NCI-H1436 (cell line): Measurements from ENCODE around the gene DHRS3.

Source experiments
- DNase-seq: peaks from one replicate; lab custom pipeline; 2025; lab: John Stamatoyannopoulos, UW

DHRS3 gene

DNA sequence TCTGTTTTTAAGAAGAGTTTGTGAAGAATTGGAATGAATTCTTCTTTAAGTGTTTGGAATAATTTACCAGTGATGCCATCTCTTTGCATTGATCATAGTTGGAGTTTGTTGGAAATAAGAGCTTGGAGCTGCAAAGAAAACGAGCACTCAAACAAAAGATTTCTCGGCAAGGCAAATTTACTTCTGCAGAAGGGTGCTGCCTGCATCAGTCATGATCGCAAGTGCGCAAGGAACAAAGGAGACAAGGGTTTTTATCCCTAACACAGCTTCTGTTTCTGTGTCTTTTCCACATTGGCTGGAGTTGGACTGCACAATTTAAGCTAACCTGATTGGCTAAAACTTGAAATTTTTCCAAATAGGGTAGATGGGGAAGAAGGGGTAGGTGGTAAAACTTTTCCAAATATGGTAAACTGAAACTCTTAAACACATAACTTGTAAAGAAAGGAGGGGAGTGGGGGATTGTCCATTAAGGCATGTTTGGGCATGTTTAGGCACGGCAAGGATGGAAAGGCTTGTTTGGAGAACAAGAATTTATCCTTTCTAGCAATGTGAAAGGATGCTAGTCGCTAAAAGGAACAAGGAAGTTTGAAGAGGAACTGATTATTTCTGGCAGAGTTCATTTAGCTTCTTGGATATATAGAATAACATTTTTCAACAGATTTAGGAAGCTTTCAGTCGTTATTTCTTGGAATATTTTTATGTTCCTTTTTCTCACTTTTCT is 22.4 kb upstream of the DHRS3 start:
- DNase-seq, result no peak

GRCh38 chr1:12637693-12638092 is 19.7 kb upstream of the DHRS3 start:
- no peak for DNase-seq

DNA sequence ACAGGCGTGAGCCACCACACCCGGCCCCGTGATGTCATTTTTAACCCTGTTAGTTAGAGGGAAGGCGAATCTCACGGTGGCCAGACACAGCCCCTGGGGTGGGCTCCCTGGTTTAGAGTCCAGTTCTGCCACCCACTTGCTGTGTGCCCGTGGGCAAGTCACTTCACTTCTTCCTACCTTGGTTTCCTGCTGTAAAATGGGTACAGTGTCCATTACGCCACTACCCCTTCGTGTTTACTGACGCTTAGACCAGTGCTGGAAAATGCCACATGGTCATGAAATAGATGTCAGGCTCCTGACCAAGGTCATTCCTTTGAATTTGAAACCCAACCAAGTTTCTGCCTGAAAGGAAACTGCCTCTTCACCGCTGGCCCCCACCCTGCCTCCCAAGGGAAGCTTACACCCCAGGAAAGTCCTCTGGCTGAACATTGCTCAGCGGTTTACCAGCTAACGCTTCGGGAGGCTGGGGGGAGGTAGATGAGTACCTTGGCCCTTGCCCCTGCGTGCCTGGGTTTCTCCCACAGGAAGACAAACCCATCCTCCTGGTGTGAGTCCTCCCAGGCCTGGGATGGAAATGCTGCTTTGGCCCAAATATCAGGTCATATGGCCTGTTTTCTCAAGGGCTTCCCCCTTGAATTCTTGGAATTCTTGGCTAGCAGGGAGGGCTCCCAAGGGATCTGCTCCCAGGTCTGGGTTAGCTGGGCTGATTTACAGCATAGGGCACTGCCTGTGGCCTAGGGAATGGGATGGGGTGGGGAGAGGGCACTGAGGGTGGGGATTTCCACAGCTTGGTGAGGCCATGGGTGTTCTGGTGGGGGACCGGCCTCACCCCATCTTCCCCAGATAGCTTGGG is 18.3 kb upstream of the DHRS3 start:
- DNase-seq, result no peak

DNA sequence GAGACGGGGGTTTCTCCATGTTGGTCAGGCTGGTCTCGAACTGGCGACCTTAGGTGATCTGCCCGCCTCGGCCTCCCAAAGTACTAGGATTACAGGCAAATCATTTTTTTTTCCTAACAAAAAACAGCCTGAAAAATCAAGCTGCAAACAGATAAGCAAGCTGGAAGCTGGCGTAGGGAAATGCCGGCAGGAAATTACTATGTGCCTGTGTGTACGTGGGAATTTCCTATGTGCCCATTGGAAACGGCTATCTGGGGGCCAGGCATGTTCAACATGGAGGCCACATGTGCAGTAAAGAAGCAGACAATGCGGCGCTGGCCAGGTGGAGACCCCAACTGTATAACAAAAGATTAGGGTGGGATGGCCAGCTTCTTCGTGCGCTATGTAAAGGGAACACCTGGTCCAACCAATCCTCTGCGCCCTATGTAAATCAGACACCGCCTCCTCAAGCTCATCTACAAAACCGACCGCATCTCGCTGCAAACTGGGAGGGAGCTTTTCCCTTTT is 16.7 kb upstream of the DHRS3 start:
- DNase-seq, result no peak

DNA sequence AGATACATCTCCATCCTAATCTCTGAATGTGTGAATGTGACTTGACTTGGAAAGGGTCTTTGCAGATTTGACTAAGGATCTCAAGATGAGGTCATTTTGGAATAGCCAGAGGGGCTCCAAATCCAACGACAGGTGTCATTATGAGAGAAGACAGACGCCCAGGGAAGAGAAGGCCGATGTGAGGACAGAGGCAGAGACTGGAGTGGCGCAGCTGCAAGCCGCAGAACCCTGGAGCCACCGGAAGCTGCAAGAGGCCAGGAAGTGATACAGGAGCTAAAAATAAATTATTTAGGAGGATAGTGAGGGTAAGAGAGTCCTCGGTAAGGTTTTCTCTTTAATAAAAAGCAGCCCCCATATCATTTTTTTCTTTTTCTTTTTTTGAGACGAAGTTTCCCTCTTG is 16.1 kb upstream of the DHRS3 start:
- DNase-seq, result no peak

GRCh38 chr1:12631571-12631970 is 13.6 kb upstream of the DHRS3 start:
- DNase-seq, result no peak

DNA sequence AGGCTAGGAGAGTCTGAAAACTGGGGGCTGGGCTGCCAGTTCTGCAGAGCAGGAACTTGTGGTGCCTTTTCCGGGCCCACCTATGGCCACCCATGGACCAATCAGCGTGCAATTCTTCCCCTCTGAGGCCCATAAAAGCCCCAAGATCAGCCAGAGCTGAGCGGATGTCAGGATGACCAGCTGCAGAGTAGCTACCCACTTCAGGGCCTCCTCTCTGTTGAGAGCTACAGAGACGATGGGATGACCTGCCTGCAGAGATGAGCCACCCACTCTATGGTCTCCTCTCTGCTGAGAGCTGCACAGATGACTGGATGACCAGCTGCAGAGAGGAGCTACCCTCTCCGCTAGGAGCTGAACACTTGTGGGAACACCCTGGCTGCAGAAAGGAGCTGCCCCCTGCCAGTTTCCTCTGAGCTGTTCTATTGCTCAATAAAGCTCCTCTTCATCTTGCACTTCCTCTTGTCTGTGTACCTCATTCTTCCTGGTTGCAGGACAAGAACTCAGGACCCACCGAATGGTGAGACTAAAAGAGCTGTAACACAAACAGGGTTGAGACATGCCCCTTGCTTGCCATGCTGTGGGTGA is 13.0 kb upstream of the DHRS3 start:
- DNase-seq, result no peak

GRCh38 chr1:12629985-12630760 is 12.2 kb upstream of the DHRS3 start:
- DNase-seq, result no peak

DNA sequence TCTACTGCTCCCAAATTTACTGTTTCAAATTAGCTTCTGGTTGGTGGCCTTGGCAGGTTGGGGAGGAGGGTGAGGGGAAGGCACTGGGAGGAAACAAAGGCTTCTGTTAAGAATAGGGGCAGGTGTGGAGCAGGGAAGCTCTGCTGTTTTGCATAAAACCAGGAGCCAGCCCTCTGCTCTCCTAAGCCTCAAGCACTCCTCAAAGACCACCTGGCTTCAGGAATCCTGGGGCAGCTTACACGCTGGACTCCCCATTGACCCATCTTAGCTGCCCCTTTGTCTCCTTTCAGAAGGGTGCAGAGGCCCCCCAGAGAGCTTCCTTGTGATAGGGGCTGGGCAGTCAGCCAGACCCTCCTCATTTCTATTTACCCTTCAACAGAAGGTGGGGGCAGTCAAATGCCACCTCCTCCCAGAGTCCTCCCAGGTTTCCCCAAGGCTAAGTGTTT is 11.5 kb upstream of the DHRS3 start:
- peak; percentile 67 for DNase-seq

- DNase-seq, result no peak
These were observed 9.3 kb upstream of the DHRS3 start for GRCh38 chr1:12627296-12627695.

DNA sequence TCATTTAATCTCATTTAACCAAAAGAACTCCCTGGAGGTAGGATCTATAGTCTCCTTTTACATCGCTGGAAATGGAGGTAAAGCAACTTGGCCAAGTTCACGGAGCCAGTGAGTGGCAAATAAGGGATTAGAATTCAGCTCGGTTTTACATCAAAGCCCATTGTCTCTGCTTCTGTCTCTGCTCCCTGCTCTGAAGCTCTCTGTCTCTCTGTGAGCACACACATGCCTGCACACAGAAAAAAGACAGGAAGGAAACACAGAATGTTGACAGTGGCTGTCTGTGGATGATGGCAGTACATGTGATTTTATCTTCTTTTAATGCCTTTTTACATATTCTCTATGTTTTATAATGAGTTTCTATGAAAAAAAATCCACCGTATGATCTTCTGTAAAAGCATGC is 8.9 kb upstream of the DHRS3 start:
- no peak for DNase-seq

DNA sequence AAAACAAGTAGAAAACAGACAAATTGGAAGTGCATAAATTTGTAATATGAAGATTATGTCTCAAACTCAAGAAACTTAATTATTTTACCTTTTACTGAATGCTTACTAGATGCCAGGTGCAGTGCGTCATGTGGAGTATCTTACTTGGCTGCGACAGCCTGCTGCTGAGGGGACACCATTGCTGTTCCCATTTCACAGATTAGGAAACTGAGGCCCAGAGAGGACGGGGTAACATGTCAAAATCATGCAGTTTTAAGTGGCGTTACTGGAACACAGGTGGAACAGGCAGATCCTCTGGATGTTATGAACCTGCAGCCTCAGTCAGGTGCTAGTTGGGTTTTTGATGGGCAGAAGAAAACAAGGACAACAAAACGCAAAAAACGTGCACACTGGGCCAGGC is 7.3 kb upstream of the DHRS3 start:
- DNase-seq, result no peak

DNA sequence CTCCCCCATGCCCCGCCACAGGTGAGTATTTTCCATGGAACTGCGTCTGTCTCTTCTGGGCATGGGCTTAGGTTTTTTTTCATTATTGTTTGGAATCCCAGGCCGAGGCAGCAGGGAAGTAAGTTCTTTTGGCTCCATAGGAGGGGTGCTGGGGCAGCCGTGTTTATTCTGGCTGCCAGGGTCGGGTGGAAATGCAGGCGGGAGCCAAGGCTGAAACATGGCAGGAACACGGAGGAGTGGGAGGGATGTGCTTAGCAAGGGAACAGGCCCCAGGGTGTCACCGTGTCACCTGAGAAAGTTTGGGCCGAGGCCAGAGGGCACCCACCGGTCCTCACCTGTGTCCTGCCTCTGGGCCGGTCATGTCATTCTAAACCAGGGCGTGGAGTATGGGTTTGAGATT is 4.5 kb upstream of the DHRS3 start:
- DNase-seq, result no peak

DNA sequence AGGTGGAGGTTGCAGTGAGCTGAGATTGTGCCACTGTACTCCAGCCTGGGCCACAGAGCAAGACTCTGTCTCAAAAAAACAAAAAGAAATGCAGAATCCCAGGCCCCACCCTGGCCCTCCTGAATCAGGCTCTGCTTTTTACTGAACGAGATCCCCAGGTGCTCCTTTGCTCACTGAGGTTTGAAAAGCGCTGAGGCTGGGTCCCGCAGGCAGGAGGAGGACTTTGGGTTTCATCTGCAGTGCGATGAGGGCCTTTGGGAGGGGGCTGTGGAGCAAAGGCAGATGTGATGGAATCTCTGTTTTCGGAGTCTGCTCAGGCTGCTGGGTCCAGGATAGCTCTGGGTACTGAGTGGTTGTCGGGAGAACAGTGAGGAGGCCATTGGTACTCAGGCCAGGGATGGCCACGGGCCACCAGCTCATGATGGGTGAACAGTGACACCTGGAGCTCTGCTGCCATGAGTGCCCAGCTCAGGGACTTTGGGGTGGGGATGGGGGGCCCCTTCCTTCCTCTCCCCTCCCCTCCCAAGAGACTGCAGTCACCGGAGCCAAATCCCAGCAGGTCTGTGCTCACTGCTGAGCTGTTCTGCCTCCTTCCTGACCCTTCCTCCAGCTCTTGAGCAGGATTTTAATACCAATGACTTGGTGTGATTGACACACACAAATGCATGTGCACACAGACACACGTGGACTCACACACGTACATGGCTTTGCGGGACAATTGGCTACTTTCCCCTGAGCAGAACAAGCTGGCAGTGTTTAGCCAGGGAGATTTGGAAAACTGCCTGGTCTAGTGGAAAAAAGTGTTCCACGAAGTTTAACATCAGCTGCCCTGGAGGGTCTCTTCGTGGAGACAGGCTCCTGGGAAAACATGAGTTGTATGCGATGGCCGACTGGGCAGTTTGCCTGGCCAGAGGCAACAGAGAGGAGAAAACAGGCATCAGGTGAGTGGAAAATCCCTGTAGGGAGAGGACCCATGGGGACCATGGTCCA is 3.6 kb upstream of the DHRS3 start:
- no peak for DNase-seq

DNA sequence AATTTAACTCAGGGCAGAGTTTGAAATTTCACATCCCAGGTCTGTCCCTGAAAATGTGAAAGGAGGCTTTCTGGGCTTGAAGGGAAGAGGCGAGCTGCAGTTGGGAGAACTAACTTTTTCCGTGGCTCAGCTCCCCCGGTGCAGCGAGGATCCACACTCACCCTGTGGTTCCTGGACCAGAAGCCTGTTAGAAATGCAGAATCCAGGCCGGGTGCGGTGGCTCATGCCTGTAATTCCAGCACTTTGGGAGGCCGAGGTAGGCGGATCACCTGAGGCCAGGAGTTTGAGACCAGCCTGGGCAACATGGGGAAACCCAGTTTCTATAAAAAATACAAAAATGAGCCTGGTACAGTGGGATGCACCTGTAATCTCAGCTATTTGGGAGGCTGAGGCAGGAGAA is 2.9 kb upstream of the DHRS3 start:
- no peak for DNase-seq

DNA sequence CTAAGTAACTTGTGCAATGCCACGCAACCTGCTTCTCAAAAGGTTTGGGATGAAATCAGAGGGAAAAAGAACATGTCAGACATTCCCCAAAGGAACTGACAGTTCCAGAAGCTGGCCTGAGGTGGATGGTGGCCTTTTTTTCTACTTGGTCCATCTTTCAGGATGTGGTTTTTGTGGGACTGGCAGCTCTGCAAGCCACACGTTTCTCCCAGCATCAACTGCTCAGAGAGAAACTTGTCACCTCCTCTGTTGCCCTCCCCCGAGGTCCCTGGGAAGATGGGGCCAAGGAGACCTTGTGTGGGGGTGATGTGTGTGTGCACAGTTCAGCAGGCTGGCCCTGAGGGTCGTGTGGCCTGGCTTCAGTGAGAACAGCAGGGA is 2.5 kb upstream of the DHRS3 start:
- DNase-seq, result no peak

DNA sequence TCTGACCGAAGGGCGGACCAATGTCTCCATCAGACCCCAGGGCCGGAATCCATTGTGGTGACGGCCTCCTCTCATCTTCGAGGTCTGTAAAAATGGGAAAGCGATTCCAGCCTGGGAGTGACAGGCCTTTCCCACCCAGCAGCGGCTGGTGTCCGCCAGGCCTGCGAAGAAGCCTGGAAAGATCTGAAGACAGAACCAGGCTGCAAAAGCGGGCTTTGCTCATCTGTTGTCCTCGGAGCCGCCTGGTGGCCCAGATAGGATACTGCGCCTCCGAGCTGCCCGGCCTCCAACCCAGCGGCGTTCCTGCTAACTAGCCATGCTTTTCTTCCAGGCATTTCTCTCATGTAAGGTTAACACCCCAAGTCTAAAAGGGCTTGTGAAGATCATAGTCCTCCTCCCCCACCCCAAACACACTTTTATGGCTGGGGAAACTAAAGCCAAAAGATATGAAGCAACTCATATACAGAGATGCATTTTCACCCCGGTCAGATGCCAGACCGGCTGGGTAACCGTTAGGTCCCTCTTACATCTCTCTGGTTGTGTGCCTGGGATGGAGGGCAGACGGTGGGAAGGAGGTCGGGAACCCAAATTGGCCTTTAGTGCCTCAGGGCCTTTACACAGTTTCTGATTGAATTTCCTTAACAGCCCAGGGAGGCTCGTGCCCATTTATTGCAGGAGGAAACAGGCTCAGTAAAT is 1.9 kb upstream of the DHRS3 start:
- peak; percentile 67 for DNase-seq

- no peak for DNase-seq
These were observed 1.2 kb upstream of the DHRS3 start for GRCh38 chr1:12618965-12619791.

DNA sequence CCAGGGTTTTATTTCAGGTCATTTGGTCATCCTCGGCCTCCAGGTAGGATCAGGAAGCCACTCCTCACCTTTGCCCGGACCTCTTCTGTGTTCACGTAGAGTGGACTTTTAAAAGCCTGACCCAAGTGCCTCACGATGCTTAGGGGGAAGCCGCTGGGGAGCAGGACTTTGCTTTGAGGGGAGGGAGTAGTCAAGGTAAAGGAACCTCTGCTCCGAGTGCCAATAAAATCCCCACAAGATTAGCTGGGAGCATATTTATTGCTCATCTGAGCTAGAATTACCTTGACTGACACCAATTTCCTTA is 603 bp upstream of the DHRS3 start:
- DNase-seq, result no peak

DNA sequence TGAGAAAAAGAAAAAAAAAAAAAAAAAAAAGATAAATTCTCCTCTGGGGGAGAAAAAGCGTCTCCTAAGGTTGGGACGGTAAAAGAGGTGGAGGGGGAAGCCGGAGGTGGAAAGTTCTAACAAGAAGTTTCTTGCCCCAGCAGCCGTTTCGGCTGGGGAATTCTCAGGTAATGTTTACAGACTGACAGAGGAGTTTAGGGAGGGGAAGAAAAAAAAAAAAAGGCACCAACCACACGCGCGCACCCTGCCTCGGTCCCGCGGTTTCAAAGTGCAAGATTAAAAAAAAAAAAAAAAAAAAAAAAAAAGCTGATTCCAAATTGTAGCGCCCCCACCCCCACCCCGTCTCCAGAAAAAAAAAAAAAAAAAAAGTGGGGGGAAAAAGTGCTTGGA is 504 bp downstream of the DHRS3 start:
- no peak for DNase-seq
